Ramos (cell line): ENCODE results near the gene KRT73.
"Not testable (repeated sequence)": the region's sequence is repeated elsewhere in the genome, so short reads cannot be mapped to it uniquely, and the experiment has no call there.

Experiments used
- in situ Hi-C: fragments of 300-500 bp; cut with MboI; formaldehyde crosslinking; loops from one replicate; pipeline ENCODE4 v1.14.3; 2022; ENCODE audit warnings: low sequenced_read_pairs; ENCODE audit not compliant: unreplicated experiment

The KRT73 gene

GRCh38 chr12:52603314-52603713 lies 15.0 kb downstream of the KRT73 start:
- in situ Hi-C loops: no loop called here

DNA sequence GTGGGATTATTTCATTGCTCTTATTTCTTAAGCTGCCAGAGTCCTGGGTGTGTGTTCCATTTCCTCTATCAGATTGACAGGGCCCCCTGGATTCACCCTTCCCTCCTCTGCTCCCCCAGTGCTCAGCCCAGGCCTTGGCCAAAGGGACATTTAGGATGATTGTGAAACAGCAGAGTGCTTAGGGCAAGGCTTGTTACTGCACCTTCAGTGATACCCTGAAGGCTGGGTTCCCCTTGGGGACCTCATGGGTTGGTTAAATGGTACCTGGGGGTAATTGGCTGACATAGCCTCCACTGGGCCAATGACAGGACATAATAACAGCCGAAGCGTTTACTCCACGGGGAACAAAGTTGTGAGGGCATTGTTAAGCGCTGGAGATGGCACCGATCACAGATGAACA lies 15.8 kb downstream of the KRT73 start:
- in situ Hi-C loops: no loop called here

- in situ Hi-C loops: no loop called here
Measured at GRCh38 chr12:52601671-52602070, 16.7 kb downstream of the KRT73 start.

DNA sequence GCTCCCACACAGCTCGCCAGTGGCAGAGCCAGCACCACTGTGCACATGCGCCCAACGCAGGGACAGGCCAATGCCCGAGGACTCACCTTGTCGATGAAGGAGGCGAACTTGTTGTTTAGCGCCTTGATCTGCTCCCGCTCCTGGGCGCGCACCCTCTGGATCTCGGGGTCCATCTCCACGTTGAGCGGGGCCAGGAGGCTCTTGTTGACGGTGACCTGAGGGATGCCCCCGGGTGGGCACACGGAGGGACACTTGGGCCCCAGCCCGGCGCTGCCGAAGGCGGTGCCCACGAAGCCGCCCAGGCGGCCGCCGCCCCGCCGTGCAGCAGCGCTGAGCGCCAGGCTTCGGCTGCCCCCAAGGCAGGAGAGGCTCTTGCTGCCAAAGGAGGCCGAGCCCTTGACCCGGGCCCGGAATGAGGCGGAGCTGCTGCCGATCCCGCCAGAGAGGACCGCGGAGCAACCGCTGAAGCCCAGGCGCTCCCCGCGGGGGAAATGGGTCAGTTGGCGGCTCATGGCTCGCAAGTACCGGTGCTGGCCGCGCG lies 17.3 kb downstream of the KRT73 start, which contains the start of gene KRT72:
KRT72 (minus strand) TSS at position 523 of the 541 bp plus-strand sequence; CDS start at position 512, 11 bp downstream.
- in situ Hi-C loops: no loop called here

DNA sequence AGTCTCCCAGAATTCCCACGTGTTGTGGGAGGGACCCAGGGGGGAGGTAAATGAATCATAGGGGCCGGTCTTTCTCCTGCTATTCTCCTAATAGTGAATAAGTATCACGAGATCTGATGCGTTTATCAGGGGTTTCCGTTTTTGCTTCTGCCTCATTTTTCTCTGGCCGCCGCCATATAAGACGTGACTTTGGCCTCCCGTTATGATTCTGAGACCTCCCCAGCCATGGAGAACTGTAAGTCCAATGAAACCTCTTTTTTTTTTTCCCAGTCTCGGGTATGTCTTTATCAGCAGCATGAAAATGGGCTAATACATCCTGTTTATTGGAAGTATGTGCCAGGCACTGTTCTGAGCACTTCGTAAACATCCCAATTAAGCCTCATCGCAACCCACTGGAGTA lies 17.9 kb downstream of the KRT73 start:
- in situ Hi-C loops: no loop called here

DNA sequence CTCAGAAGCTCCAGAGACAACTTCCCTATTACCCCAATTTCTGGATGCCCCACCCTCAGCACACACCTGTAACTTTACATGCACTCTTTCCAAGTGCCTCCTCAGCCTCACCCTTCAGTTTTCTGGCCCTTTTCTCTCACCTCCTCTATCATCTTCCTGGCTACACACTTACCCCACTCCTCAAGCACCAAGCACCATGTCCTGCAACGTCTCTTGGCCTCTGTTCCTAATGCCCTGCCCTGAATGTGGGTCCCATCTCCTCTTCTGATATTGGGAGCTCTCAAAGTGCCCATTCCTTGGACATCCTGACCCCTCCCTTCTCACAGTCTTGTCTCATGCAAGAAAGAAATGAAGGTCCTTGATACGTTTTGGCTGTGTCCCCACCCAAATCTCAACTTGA lies 18.3 kb downstream of the KRT73 start:
- in situ Hi-C loops: no loop called here

DNA sequence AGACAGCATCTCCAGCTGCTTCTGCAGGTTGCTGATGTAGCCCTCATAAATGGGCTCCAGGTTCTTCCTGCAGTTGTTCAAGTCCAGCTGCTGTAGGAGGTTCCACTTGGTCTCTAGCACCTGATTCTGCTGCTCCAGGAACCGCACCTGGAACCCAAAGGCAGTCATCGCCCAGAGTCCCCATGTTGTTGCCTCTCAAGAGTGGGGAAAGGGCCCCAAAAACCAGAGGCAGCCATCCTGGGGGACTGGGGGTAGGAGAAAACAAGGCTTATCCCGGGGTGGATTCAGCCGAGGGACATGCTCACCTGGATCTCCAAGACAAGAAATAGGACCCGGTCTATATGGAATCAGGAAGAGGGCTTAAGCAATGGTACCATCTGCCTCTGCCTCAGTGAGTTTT lies 19.4 kb downstream of the KRT73 start:
- in situ Hi-C loops: no loop called here

GRCh38 chr12:52594237-52594636 lies 24.1 kb downstream of the KRT73 start:
- in situ Hi-C loops: not testable (repeated sequence)

- in situ Hi-C loops: no loop called here
Measured at GRCh38 chr12:52591521-52591920, 26.8 kb downstream of the KRT73 start.

GRCh38 chr12:52590021-52590420 lies 28.3 kb downstream of the KRT73 start:
- in situ Hi-C loops: no loop called here

- in situ Hi-C loops: no loop called here
Measured at GRCh38 chr12:52587563-52587962, 30.8 kb downstream of the KRT73 start.

DNA sequence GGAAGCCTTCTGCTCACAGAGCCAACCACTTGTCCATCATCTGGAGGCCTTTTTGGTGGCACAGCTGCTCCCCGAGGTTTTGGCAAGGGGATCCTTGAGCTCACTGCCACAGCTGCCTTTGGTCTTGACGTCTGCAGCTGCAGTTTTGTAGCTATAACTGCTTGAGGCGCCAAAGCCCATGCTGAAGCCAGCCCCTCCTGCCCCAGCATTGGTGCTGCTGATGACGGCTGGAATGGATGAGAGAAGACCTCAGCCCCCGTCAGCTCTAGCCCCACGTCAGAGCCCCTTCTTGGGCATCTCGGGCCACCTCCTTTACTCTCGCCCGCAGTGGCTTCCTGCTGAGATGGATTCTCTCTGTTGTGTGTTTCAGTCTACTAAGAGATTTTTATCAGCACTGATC lies 32.4 kb downstream of the KRT73 start:
- in situ Hi-C loops: no loop called here

- in situ Hi-C loops: no loop called here
Measured at GRCh38 chr12:52585066-52585465, 33.3 kb downstream of the KRT73 start.

- in situ Hi-C loops: no loop called here
Measured at GRCh38 chr12:52584156-52584682, 34.1 kb downstream of the KRT73 start.

DNA sequence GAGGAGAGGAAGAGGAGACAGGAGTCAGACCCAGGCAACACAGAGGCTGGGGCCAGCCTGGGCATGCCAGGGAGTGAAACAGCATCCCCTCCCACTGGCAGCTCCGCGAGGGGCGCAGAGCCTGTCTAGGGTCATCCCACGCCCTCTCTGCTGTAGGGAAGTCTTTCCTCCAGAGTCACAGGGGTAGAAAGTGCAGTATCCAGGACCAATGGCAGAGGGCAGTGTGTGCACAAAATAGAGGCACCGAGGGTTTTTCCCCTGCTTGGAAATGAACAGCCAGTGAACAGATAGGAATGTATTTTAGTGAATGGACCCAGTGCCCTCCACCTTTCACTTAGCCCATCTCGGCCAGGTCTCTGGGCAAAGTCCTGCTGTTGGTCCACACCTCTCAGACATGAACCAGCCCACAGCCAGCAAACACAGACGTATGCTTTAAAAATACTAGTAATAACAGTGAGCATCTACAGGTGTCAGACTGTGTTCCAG lies 35.3 kb downstream of the KRT73 start:
- in situ Hi-C loops: no loop called here

DNA sequence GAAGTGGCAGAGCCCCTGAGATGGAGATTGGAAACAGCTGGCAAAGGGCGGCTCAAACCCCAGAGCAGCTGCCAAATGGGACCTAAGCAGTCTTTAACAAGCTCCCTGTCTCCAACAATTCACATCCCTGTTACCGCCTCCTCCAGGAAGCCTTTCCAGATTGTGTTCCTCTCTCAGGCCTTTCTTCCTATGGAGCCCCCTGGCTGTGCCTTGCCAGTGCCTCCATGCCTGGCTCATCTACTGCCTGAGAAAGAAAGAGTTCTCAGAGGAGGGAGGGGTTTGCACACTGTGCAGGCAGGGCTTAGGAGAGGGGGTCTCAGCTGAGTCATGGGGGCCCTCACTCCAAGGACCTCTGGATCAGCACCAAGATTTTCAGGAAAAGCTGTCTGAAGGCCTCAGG lies 35.9 kb downstream of the KRT73 start:
- in situ Hi-C loops: no loop called here

DNA sequence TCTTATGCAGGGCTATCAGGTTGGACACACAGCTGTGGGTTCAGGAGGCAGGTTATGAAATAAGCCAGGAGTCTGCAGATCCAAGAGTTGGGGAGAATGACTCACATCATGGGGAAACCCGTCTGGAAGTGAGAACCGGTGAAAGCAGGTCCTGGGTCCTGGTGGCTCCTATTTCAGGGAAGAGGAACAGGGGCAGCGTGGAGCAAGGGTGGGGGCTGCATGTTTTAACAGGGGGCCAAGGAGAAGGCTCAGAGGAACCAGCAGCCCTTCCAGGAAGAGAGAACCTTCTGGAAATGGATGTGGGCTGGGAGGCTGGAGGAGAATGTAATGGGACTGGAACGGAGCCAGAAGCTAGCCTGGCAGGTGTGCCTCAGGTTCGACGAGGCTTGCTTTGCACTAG lies 36.9 kb downstream of the KRT73 start:
- in situ Hi-C loops: no loop called here

- in situ Hi-C loops: no loop called here
Measured at GRCh38 chr12:52581066-52581465, 37.3 kb downstream of the KRT73 start.

GRCh38 chr12:52580496-52580895 lies 37.9 kb downstream of the KRT73 start:
- in situ Hi-C loops: no loop called here

DNA sequence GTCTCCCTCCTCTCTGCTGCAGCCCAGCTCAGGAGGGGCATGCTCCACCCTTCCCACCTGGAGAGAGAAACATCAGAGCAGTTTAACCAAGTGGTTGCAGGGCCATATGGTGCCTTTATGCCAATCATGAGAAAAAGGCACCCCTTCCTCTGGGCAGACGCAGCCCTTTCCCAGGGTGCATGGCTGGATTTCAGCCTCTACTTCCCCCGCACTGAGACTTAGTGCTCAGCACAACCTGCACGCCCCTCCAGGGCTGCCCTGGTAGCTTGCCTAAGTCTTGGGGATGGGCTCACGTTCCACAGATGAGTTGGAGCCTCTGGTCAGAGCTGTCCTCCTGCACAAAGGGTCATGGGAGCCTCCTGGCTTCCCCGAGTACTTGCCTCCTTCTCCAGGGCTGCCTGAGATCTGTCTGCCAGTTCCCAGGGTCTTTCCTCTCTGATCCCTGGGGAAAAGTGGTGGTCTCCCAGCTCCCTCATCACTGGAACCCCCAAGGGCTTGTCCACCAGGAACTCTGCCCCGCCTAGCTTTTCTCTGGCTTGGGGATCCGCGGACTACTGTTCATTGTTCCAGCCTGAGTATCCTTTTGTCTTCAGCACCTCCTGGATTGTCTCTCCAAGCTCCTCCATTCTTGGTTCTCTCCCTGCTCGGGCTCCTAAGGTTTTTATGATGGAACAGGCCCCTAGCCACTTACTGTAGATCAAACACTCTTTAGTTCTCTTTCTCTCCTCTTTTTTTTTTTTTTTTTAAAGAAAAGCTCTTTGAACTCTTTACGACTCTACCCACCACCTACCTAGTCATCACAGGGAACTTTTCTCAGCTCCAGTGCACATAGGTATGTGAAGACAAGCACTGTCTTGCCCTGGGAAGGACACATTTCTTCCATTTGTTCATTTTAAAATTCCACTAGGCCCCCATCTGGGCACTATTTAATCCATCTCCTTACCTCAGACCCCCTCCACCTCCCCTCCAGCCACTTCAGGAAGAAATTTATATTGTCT lies 38.6 kb downstream of the KRT73 start:
- in situ Hi-C loops: no loop called here

GRCh38 chr12:52578469-52578868 lies 39.9 kb downstream of the KRT73 start:
- in situ Hi-C loops: no loop called here
